ENCODE data around the gene PRKN.

The PRKN gene

DNA sequence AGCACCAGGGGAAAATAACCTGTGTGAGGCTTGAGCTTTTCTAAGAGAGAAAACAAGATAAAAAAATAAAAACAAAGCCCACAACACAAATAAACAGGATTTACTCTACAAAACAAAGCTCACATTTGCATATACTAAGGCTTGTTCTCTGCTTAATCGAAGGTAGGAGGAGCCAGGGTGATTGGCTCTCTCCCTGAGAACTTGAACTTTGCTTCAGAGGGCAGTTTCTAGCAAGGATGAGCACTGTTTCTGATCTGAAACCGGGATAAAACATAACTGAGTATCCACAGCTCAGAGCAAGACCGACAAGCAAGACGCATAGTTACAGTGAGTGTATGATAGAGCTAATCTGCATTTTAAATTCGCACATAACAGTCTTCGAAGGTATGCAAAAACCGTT lies 200.6 kb downstream of the PRKN start:
- no peak for DNase-seq

DNA sequence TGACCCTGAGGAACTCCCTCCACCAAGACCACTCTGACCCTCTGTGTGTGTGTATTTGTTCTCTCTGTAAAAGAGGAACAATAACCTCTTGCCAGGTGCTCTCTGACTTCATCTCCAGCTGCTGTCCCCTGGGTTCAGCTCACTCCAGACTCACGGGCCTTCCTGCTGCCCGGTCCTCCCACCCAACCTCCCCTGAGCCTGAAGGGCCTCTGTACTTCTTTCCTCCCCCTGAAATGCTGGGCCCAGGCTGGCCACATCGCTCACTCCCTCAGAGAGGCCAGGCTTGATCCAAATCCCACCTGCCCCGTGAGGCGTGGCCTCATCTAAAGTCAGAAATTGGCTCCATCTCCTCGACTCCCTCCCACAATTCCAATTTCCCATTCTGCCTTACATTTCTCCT lies 202.4 kb downstream of the PRKN start:
- DNase-seq = no peak

DNA sequence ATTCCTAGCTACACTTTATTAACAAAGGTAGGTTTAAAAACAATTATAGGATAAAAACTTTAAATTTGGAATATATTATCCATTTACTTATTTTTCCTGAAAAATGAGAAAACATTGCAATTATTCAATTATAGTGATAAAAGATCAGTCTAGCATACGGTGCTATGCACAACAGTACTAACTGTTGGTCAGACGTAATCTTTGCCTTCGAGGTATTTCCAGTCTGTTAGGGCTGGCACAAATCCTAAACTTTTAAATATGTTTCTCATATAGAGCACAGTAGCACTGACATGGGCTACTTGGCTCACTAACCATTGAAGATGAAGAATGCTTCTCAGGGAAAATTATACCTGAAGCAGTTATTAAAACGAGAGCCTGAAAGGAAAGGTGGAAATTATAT lies 214.8 kb downstream of the PRKN start:
- DNase-seq = no peak

DNA sequence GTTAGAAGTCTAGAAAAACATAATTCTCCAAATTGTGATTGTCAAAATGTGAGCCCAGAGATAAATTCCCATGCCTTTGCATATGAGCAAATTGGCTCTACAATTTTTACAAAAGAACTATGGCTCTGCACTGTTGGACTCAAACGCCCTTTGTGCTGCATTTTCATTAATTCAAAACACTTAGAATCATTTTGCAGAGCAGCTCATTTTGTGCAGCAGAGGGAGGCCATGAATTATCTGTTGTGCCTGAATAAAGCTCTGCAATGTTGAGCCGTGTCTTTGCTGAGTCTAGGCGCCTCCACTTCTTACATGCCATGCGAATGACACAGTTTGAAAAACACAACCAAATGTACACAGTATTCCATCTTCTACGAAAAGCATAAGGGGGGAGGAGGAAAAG lies 230.2 kb downstream of the PRKN start:
- no peak for DNase-seq

DNA sequence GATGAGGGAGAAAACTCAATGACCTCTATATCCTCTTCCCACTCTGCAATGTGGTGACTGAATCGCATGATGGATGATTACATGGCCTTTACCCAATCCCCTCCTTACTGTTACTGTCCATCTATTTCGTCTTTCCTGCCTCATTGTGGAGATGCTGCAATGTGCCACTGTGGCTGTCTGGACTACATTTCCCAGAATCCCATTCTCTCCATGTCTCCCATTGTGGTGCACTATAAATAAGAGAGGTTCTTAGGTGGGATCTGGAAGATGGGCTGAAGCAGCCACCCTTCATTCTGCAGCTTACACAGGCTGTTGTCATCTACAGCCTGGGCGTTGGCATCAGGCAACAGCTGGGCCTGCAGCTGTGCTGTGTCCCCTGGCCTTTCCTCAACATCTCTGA lies 233.6 kb downstream of the PRKN start:
- DNase-seq = no peak

DNA sequence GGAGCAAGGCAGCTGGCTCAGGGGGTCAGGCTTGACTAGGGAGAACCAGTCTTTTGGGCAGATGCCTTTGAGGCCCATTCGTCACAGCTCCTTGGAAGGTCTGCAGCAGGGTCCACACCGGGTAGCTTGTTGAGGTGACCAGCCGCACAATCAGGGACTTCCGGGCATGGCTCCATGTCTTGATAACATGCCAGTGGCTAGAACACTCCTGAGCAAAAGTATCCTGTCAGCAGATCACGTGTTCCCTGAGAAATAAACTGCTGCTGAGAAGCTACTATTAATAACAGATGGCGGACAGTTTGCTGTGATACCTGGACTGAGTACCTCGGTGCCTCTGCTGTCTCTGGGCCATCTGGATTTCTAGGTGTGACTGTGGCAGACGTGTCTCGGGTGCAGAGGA lies 235.9 kb downstream of the PRKN start:
- DNase-seq = no peak

DNA sequence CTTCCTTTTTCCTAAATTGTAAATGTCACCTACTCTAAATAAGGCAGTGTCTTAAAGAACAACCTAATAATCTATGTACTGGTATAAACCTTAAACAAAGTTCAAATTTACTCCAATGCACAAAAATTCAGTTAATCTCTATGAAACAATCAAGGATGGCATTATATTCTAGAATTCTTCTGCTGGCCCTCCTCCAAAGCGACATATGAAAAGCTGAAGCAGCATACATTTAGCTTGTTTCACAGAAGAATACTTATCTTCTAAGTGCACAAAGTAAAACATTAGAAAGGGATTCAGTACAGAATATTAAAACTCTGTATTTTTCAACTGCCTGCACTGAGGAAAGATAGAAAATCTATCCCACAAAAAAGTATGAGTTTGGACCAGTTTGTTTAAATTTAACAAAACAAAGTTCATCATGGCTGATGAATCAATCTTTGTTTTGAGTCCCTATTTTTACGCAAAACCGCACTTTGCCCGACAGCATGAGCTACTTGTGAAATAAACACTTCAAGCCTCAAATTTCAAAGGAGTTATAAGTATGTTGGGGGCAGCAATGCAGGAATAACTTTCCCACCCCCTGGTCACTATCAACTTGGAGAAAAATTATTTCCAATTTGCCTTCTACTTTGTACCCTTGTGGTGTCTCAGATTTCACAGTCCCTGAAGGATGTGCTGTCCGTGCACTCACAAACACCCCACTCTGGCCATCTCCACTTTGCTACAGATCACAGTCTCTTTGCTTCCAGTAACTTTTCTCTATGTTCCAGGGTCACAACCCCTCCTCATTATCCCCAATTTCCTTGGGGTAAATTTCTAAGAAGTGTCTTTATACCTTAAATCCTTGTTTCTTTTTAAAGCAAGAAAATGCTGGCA lies 238.2 kb downstream of the PRKN start:
- no peak for DNase-seq

DNA sequence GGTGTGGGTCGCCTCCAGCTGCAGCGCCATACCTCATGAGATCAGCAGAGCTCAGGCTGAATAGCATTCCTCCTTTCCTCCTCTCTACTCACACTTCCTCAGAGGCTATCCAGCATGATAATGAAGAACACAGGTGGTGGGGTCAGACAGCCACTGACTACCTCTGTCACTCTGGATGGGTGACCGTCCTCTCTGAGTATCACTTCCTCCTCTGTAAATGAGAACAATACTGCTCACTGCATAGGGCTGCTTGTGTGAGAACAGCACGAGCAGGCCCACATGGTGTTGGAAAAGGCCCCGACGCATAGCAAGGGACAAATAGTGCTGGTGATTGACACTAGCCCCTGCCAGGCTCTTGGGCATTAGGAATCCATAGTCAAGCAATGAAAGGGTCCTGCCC lies 239.1 kb downstream of the PRKN start:
- DNase-seq = no peak

DNA sequence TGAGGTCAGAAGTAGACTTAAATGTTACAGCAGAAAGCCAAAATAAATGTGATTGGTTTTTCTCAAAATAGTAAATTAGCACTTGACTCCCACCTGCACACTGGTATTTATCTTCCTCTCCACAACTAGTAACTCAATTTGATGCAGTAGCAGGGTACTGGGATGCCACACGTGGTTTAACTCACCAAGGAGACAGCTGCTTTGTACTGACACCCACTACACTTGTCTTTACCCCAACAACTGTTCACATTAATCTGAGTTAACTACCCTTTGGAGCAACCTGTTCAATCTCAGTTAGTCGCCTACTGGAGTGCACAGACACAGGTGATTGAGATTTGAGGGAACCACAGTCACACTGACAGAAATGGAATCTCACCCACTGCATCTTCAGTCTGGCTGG lies 242.1 kb downstream of the PRKN start:
- DNase-seq = no peak

DNA sequence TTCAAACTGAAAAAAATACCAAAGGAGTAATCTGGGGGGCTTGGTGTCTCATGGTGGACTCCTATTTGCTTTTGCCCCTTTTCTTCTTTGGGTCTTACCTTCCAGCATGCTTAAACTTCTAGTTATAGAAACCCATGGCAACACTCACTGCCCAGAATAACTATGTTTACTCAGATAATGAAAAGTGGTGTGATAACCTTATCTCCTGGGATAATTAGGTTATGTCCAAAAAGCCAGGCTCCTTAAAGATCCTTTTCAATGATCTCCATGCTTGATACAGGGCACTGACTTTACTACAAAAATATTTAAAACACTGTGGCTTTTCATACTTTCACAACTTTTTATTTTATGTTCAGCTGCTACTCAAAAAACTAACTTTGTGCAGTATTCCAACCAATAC lies 245.6 kb downstream of the PRKN start:
- DNase-seq = no peak

DNA sequence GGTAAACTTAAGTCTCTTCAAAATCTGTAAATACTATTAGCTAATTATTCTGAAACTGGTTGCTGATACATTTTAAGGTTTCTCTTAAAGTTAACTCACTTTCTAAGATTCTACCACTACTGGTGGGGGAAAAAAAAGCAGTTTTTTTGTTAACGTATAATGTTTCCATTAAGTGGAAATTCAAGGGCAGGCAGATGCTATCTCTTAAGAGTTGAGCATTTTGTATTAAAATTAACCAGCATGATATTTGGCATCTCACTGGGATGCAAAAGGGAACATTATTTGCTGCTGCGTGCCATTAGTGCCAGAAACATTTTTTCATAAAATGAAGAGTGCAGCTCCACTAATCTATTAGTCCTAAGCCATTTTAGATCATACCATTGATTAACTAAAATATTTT lies 246.2 kb downstream of the PRKN start:
- no peak for DNase-seq

DNA sequence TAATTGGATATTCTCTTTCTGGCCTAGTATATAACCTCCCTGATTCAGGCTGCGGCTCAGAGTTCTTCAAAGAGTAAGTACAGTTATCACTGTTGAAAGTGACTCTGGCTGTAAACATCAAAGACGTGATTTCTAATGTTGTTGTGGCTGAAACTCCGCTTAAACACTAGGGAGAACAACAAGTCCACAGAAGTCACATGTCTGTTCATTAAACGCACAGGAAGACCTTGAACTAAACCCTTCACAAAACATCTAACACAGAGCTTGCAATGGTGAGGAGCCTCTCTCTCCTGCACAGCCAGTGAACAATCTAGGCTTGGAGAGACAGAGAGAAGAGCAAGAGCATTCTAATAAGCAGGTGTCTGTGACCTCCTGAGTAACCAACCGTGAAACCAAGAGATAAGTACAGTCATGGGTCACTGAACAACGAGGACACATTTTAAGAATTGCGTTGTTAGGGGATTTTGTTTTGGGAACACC lies 249.3 kb downstream of the PRKN start:
- DNase-seq = no peak

DNA sequence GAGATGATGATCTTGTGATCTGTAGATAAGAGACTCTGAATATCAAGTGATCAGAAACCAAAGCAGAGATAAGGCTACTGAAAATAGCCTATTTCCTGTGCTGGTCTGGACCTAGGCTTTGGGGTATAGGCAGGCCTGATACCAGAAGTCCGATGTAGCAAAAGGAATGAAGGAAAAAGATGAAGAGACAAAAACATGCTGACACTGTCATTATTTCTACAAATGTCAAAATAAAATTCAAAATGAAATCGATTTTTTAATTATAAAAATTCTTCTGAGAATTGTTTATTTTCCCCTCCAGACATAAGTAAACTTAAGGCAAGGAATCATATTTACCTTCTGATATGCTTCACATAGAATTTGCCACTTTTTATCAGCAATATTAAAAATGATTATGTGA lies 252.8 kb downstream of the PRKN start:
- DNase-seq = no peak

DNA sequence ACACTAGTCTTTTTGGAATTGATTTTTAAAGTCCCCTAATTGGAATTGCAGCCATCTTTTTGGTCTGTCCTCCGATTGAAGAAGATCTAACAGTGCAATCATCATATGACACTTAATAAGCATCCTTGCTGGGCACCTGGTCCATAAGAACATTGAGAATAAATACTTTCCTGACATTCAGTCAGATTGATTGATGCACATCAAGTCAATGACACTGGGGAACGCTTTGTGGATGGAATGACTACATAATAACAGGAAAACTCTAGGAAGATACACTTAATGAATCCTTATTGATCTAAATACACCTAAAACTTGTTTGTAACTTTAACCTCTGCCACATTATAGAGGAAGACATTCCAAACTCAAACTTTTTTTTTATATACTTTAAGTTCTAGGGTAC lies 255.7 kb downstream of the PRKN start:
- no peak for DNase-seq

DNA sequence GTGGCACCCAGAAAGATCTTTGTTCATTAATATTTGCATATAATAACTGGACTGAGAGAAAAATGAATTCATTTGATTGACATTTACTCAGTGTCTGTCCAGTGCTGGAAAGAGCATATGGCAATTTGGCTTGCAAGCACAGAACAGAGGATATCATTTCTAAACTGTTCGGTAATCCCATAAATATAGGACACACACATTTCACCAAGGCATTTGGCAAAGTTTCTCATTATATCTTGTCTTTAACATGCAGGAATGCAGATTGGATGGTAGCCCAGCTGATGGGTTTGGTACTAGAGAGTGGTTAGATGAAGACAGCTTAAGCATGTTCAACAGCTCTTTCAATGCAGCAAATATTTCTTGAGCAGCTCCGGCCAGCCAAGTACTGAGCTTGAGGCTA lies 259.2 kb downstream of the PRKN start:
- no peak for DNase-seq

DNA sequence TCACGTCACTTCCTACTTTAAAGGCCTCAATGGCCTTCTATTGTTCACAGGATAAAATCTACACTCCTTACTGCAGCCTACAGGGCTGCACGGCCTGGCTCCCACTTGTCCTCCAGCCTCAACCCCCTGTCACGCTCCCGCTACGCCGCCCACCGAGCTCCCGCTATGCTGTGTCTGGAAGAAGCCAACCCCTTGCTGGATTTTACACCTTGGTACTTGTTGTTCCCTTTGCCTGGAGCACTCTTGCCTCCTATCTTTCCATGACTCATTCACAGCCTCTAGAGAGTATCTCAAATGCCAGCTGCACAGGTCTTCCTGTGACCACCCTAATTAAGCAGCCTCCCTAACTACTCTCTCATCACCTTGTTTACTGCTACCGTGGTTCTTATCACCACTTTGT lies 259.9 kb downstream of the PRKN start:
- no peak for DNase-seq

DNA sequence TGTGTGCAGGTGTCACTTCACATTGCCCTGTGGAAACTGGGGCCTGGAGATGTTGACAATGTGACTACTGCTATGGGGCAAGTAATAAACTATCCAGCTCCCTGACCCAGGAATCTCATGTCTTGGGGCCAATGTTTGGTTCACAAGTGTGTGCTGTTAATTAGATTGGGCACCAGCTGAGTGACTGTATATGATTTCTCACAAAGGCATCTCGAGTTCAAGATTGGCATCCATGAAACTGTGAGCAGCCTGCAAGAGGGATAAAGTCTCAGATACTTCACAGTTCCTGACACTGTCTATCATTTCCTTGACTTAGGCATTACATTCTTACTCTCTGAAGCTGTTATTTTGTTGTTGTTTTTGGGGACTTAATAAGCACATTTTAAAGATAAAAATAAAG lies 264.0 kb downstream of the PRKN start:
- DNase-seq = no peak

DNA sequence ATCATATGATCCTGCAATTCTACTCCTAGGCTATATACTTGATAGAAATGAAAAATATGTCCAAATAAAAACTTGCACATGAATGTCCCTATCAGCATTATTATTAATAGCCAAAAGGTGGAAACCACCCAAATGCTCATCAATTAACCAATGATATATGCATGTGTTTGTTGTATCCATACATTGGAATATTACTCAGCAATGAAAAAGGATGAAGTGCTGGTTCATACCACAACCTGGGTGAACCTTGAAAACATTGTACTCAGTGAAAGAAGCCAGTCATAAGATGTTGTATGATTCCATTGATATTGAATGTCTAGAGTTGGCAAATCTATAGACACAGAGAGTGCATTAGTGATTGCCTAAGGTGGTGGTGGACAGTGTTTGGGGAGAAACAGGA lies 267.6 kb downstream of the PRKN start:
- no peak for DNase-seq

DNA sequence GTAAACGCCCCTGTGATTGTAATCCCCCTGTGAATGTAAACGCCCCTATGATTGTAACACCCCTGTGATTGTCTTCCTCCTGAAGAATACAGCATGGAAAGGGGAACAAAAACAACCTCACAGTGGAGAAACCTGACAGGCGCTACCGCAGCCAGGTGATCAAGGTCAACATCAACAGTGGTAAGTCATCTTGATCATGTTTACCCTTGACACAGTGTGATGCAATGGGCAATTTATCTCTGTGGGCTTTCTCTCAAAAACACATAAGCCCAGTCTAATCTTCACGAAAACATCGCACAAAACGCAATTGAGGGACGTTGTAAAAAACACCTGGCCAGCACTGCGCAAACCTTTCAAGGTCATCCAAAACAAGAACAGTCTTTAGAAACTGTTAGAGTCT lies 277.2 kb downstream of the PRKN start:
- DNase-seq = no peak

DNA sequence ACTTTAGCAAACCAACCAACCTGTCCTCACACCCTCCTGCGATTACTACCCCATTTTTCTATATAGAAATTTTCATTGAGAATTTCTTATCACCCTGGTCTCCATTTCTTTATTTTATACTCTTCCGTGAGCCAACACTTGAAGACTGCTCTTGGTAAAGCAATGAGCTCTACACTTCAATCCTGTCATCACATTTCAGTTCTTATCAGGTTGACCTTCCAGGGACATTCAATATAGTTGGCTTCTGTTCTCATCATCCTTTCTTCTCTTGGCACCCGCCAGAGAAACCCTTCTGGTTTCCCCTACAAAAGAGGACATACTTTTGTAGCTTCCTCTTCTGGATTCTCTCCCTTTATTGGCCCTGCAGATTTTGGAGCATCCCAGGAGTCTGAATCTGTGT lies 279.3 kb downstream of the PRKN start:
- no peak for DNase-seq

DNA sequence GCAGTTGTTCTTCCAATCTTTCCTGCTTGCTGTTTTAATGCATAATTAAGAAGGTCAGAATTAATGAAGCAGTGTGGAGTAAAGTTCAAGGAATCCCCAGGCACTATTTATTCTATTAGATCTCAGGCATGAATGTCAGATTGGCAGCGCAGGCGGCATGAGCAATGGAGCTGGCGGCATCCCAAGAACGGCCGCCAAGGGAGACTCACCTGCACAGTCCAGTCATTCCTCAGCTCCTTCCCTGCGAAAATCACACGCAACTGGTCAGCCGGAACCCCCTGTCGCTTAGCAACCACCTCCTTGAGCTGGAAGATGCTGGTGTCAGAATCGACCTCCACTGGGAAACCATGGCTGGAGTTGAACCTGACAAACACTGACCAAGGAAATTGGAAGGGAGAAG lies 284.5 kb downstream of the PRKN start:
- no peak for DNase-seq

DNA sequence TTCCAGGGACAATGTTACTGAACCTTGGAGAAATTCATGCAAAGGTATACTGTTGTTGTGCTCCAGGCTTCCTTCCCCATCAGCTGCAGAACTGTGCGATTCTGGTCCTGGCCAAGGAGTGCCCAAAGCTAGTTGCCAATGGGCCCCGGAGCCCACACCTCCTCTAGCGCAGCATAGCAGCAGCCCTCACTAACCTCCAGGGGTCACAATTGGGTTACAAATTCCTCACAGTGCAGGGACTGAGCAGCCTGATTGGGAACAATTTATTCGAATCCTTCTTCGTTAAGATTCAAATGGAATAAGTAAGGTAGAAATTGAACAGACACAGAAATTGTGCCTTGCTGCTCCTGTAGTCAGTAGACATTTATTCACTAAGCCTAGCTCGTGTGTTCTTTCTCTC lies 284.9 kb downstream of the PRKN start:
- no peak for DNase-seq

DNA sequence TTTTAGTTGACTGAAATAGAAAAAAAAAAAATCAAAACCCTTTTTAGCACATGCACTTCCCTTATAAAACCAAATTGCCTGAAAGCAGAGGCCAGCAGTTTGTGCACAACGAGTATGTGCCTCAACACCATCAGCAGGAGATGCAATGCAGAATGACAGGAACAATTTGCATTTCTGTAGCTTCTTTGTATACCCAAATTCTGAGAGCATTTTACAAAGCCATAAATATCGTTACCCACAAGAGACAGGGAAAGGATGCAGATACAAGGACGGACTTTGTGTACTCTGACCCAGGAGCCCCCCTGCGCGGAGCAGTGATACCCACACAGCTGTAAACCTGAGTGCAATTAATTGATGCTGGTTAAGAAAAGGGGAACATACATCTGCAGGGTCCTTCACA lies 285.6 kb downstream of the PRKN start:
- no peak for DNase-seq

DNA sequence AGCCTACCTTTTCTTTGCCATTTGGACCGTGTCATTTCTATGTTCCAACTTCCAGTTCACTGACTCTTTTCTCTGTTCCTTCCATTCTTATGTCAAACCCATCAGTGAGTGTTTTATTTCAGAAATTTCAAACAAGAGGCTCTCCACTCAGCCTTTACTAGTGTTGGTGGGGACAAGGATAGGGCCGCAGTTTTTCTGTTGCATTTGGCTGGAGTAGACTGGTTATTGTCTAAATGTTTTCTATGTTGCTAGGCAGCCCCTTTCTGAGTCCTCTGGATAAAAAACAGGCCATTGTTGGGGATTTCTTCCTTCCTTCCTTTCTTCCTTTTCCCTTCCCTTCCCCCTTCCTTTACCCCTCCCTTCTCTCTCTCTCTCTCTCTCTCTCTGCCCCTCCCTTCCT lies 288.6 kb downstream of the PRKN start:
- no peak for DNase-seq

DNA sequence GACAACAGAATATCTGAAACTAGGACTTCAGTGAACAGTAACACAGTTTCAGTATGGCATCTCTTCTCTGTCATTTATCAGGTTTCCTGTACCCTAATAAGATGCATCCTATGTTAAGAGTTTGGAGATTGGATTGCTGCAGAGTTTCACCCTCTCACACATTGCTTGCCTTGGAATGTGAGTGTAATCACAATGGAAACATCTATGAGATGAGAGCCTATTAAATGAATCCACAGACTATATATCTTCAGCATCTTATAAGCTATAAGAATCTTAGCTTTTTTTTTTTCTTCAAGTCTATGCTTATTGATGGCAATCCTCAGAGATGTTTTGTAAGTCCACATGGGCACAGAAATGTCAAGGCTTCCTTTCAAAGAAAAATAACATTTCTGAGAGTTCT lies 292.5 kb downstream of the PRKN start:
- DNase-seq = no peak

Measured in GOT3 (cell line).